Lung (tissue), 12 donors: ENCODE results near the gene HDC. TPM values are rescaled to one million over a fixed set of nuclear protein-coding genes. Genes with fewer than 3 reads are reported as not detected.

Experiments used
- ATAC-seq: fragments of 200-7000 bp; cut with Tn5 transposase; one replicate; pipeline ENCODE4 v1.9.1; 2020; ENCODE audit warnings: moderate number of reproducible peaks; ENCODE audit not compliant: insufficient read depth, low FRiP score
- DNase-seq, 3 donors: peaks; one replicate each; pipeline ENCODE4 v3.0.0-alpha.2; 2013 to 2017
- H3K27ac ChIP-seq, 2 donors: one replicate each; pipeline ENCODE4 v1.5.1; 2013; ENCODE audit warnings: mild to moderate bottlenecking in 2 of 2, moderate library complexity in 2 of 2, control low read depth in 1 of 2, inconsistent platforms in 1 of 2, low read depth in 1 of 2, low read length in 1 of 2
- H3K27me3 ChIP-seq, 3 donors: one replicate each; pipeline ENCODE4 v1.5.1; 2013; ENCODE audit warnings: low read length in 2 of 3; ENCODE audit not compliant: control insufficient read depth in 3 of 3, insufficient read depth in 3 of 3
- H3K36me3 ChIP-seq, 4 donors: one replicate each; pipeline ENCODE4 v1.5.1; 2013; ENCODE audit warnings: low read length in 4 of 4, mild to moderate bottlenecking in 1 of 4, moderate library complexity in 1 of 4; ENCODE audit not compliant: control insufficient read depth in 4 of 4, insufficient read depth in 4 of 4
- H3K4me1 ChIP-seq, 5 donors: one replicate each; pipeline ENCODE4 v1.5.1; 2013; ENCODE audit warnings: low read length in 5 of 5, mild to moderate bottlenecking in 2 of 5, moderate library complexity in 1 of 5; ENCODE audit not compliant: control insufficient read depth in 5 of 5, insufficient read depth in 5 of 5
- H3K4me3 ChIP-seq: one replicate; pipeline ENCODE4 v1.5.1; 2013; ENCODE audit warnings: mild to moderate bottlenecking, control low read depth, moderate library complexity
- H3K9ac ChIP-seq, 2 donors: one replicate each; pipeline ENCODE4 v1.5.1; 2013; ENCODE audit warnings: low read length in 2 of 2, control low read depth in 1 of 2; ENCODE audit not compliant: insufficient read depth in 1 of 2
- H3K9me3 ChIP-seq, 4 donors: one replicate each; pipeline ENCODE4 v1.5.1; 2013; ENCODE audit warnings: low read length in 3 of 4, mild to moderate bottlenecking in 1 of 4, moderate library complexity in 1 of 4; ENCODE audit not compliant: control insufficient read depth in 4 of 4, insufficient read depth in 3 of 4
- CTCF ChIP-seq: IDR thresholded peaks from 2 replicates; pipeline ENCODE4 v1.5.1; 2012; ENCODE audit warnings: mild to moderate bottlenecking; ENCODE audit errors: control extremely low read depth, extremely low read depth
- WGBS, 2 donors: extraction: QIAGEN DNeasy Blood & Tissue Kit; methylation state at CpG; one replicate each; pipeline ENCODE4 v1.1.7; 2013; 5-methylcytosine and 5-hydroxymethylcytosine counted together
- polyA plus RNA-seq, 2 donors: library from polyadenylated mRNA; stranded (reverse); fragments of 200-250 nt; gene quantifications; one replicate each; pipeline ENCODE4 v1.2.1, GENCODE V29; 2013
- total RNA-seq, 2 donors: library from RNA; depleted of rRNA in 1 of 2; stranded (reverse); fragments of >200 nt in 1 of 2; gene quantifications; one replicate each; pipeline ENCODE4 v1.2.1, GENCODE V29; 2014 to 2021
- donor health status: control.
- donor health status: control.
- donor health status: Bipolar disorder and iron deficiency.
- donor health status: healthy.
- donor health status: DM: yes; HTN: yes; CAD: no.

Gene HDC
- total and polyA plus RNA-seq, 4 donors = 0.57 to 8.6 (median 1.1) TPM

DNA sequence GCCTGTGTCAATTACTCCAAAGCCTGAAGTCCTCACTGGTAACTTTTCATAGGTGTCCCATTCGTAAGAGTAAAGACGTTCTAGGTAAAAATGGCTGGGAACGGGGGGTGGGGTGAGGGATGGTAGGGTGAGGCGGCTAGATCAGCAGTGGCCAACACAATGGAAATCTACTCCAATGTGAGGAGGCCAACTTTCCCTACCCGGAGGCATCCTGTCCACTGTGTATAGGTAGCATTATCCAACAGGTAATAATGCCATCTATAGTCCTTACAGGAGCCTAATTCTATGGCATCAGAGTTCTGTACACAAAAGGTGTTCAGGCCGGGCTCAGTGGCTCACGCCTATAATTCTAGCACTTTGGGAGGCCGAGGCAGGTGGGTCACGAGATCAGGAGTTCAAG, 29.1 kb downstream of the HDC start:
- Histone ChIP-seq H3K9me3 (no peaks in the 10 kb centered on the region), H3K4me1 (no peaks in the 10 kb centered on the region), H3K4me3 (no peak overlapping the region), H3K9ac (no peak overlapping the region), H3K27ac (no peak overlapping the region), H3K27me3 (no peaks in the 10 kb centered on the region), H3K36me3 (no peaks in the 10 kb centered on the region)
- 95 to 97% methylated on average over 9 of the region's 9 CpGs for WGBS, 2 donors
- no peak for DNase-seq
- no peak for TF ChIP-seq CTCF
- no peak for ATAC-seq

- H3K9ac ChIP-seq = no peak overlapping the region
- H3K27me3 ChIP-seq = no peaks in the 10 kb centered on the region
- no peaks in the 10 kb centered on the region for H3K9me3 ChIP-seq
- DNase-seq = no peak
- H3K4me1 ChIP-seq = no peaks in the 10 kb centered on the region
- ATAC-seq = no peak
- no peak overlapping the region for H3K4me3 ChIP-seq
- H3K27ac ChIP-seq = no peak overlapping the region
- TF ChIP-seq CTCF = no peak
- no peaks in the 10 kb centered on the region for H3K36me3 ChIP-seq
- 88 to 92% methylated on average over 1 of the region's 1 CpG for WGBS, 2 donors
These were observed 29.7 kb downstream of the HDC start for GRCh38 chr15:50235794-50236193.

DNA sequence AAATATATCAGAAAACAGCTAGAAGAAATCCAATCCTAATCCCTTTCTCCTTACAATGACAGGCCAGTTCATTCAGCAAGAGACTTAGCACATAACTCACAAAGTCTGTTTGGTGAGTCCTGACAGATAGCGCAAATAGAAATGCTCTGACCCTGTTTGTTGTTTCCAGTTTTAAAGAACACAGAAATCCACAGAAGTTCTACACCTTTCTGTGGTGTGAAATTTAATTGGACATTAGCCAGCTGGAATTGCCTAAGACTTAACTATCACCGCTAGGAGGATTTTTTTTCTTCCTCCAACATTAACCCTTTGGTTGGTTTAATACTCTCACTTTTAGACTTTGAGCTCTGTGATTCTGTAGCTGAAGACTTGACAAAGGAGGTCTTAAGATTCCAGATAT, 30.8 kb downstream of the HDC start:
- no peak for ATAC-seq
- Histone ChIP-seq H3K4me1 (no peaks in the 10 kb centered on the region), H3K9me3 (no peaks in the 10 kb centered on the region), H3K27me3 (no peaks in the 10 kb centered on the region), H3K27ac (no peak overlapping the region), H3K36me3 (no peaks in the 10 kb centered on the region), H3K4me3 (no peak overlapping the region), H3K9ac (no peak overlapping the region)
- TF ChIP-seq CTCF = no peak
- peak in 1 of 3 donors; percentile 28 for DNase-seq
- 47 to 56% methylated on average over 2 of the region's 2 CpGs for WGBS, 2 donors

DNA sequence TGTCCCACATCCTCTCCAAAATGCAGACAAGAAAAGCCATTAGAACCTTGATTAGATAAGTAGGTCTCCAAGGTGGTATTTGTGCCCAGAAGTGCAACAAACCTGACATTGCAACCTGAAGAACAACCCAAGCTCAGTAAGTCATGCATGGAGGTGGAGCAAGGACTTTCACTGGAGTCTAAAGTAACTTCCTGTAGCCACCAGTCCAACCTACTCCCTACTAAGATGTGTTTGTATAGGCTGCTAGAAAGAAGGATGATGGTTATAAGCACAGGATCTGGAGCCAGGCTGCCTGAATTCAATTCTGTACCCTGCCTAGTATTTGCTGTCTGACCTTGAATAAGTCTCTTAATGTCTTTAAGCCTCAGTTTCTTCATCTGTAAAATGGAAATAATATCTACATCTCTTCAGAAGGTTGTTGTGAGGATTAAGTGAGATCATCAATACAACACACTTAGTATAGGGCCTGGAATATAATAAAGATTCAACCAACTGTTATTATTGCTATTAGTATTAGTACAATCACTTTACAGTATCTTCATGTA, 32.3 kb downstream of the HDC start:
- Histone ChIP-seq H3K9ac (no peak overlapping the region), H3K4me1 (no peaks in the 10 kb centered on the region), H3K4me3 (no peak overlapping the region), H3K36me3 (no peaks in the 10 kb centered on the region), H3K27ac (no peak overlapping the region), H3K9me3 (no peaks in the 10 kb centered on the region), H3K27me3 (no peaks in the 10 kb centered on the region)
- no peak for ATAC-seq
- DNase-seq = no peak
- TF ChIP-seq CTCF = no peak
